ENCODE measurements around the gene TBC1D32. TPM values are rescaled to one million over a fixed set of nuclear protein-coding genes. Genes with fewer than 3 reads are reported as not detected.

Gene TBC1D32
- total RNA-seq, 1 donor from 2014 or later = 8.9 TPM

DNA sequence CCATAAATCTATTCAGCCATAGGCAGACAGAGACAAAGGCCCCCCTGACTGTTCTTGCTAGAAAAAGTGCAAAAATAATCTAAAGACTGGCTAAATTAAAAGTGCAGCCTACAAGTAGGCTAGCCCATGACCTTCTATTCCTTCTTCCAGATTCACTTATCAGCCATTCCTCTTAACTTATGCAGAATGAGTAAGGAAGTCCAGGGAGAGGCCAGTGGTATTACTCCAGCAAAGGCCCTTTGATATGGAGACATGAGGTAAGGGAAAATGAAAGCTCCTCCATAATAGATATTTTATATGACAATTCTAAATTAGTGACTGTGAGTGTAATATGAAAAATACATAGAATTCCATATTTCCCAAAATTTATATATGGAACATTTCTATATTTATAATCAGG is 199.4 kb downstream of the TBC1D32 start:
- Histone ChIP-seq H3K27ac (ENCODE audit: low read depth, low read length) (no peak overlapping the region), H3K4me1 (ENCODE audit: insufficient read depth, low read length) (no peaks in the 10 kb centered on the region), H3K4me2 (ENCODE audit: low read length) (no peak overlapping the region), H3K79me2 (ENCODE audit: insufficient read depth, low read length) (no peaks in the 10 kb centered on the region), H3K27me3 (ENCODE audit: insufficient read depth, low read length) (no peaks in the 10 kb centered on the region), H2AFZ (ENCODE audit: low read depth, low read length) (no peak overlapping the region), H4K20me1 (ENCODE audit: insufficient read depth, low read length) (no peaks in the 10 kb centered on the region), H3K9me3 (ENCODE audit: insufficient read depth, low read depth, low read length) (no peaks in the 10 kb centered on the region), H3K9ac (ENCODE audit: low read length) (no peak overlapping the region), H3K36me3 (ENCODE audit: insufficient read depth, low read length) (no peaks in the 10 kb centered on the region), H3K4me3 (ENCODE audit: insufficient read depth, low read depth, low read length) (no peak overlapping the region)
- H3K36me3 Mint-ChIP-seq (ENCODE audit: low read depth, unreplicated experiment) = no peaks in the 10 kb centered on the region
- H3K4me1 Mint-ChIP-seq (ENCODE audit: low read depth, unreplicated experiment) = no peaks in the 10 kb centered on the region
- TF ChIP-seq EZH2 (IDR thresholded peaks at IDR 0.05; ENCODE audit: insufficient read depth, low read length) = no peak
- TF ChIP-seq CTCF (IDR thresholded peaks at IDR 0.05; ENCODE audit: insufficient read depth, low read depth, low read length) = no peak
- H3K9me3 Mint-ChIP-seq (ENCODE audit: unreplicated experiment) = no peaks in the 10 kb centered on the region
- DNase-seq (ENCODE audit: low read depth) = no peak
- H3K27ac Mint-ChIP-seq (ENCODE audit: unreplicated experiment) = no peak overlapping the region
- FAIRE-seq = no peak
- H3K27me3 Mint-ChIP-seq (ENCODE audit: low read depth, unreplicated experiment) = no peaks in the 10 kb centered on the region
- no peak overlapping the region for H3K4me3 Mint-ChIP-seq (ENCODE audit: unreplicated experiment)

DNA sequence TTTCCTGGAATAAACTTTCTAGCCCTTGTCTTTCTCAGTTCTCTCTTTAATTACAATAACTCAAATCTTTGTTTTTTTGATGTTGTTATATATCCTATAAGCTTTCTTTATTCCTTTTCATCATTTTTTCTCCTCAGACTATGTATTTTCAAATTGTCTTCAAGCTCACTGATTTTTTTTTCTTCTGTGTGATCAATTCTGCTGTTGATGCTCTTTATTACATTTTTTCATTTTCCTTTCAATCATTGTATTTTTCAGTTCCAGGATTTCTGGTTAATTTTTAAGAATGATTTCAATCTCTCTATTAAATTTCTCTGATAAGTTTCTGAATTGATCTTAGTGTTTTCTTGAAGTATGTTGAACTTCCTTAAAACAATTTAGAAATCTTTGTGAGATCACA is 209.7 kb downstream of the TBC1D32 start:
- Histone ChIP-seq H3K27me3 (ENCODE audit: insufficient read depth, low read length) (no peaks in the 10 kb centered on the region), H3K9me3 (ENCODE audit: insufficient read depth, low read depth, low read length) (peaks cover 8% of the 10 kb centered on the region), H3K27ac (ENCODE audit: low read depth, low read length) (no peak overlapping the region), H3K4me2 (ENCODE audit: low read length) (no peak overlapping the region), H4K20me1 (ENCODE audit: insufficient read depth, low read length) (no peaks in the 10 kb centered on the region), H2AFZ (ENCODE audit: low read depth, low read length) (no peak overlapping the region), H3K4me1 (ENCODE audit: insufficient read depth, low read length) (no peaks in the 10 kb centered on the region), H3K36me3 (ENCODE audit: insufficient read depth, low read length) (no peaks in the 10 kb centered on the region), H3K4me3 (ENCODE audit: insufficient read depth, low read depth, low read length) (no peak overlapping the region), H3K79me2 (ENCODE audit: insufficient read depth, low read length) (no peaks in the 10 kb centered on the region), H3K9ac (ENCODE audit: low read length) (no peak overlapping the region)
- Mint-ChIP-seq H3K27me3 (ENCODE audit: low read depth, unreplicated experiment) (no peaks in the 10 kb centered on the region), H3K9me3 (ENCODE audit: unreplicated experiment) (peaks cover 10% of the 10 kb centered on the region), H3K4me1 (ENCODE audit: low read depth, unreplicated experiment) (no peaks in the 10 kb centered on the region), H3K4me3 (ENCODE audit: unreplicated experiment) (no peak overlapping the region), H3K36me3 (ENCODE audit: low read depth, unreplicated experiment) (peaks cover 18% of the 10 kb centered on the region), H3K27ac (ENCODE audit: unreplicated experiment) (no peak overlapping the region)
- DNase-seq (ENCODE audit: low read depth) (no peak), FAIRE-seq (peak; percentile 39)
- no peak for TF ChIP-seq EZH2 (IDR thresholded peaks at IDR 0.05; ENCODE audit: insufficient read depth, low read length)
- no peak for TF ChIP-seq CTCF (IDR thresholded peaks at IDR 0.05; ENCODE audit: insufficient read depth, low read depth, low read length)

- TF ChIP-seq EZH2 (IDR thresholded peaks at IDR 0.05; ENCODE audit: insufficient read depth, low read length) (no peak), CTCF (IDR thresholded peaks at IDR 0.05; ENCODE audit: insufficient read depth, low read depth, low read length) (no peak)
- H3K4me2 ChIP-seq (ENCODE audit: low read length) = no peak overlapping the region
- H3K9ac ChIP-seq (ENCODE audit: low read length) = no peak overlapping the region
- H3K4me3 ChIP-seq (ENCODE audit: insufficient read depth, low read depth, low read length) = no peak overlapping the region
- no peaks in the 10 kb centered on the region for H3K79me2 ChIP-seq (ENCODE audit: insufficient read depth, low read length)
- Mint-ChIP-seq H3K27me3 (ENCODE audit: low read depth, unreplicated experiment) (no peaks in the 10 kb centered on the region), H3K9me3 (ENCODE audit: unreplicated experiment) (no peaks in the 10 kb centered on the region), H3K36me3 (ENCODE audit: low read depth, unreplicated experiment) (no peaks in the 10 kb centered on the region), H3K27ac (ENCODE audit: unreplicated experiment) (no peak overlapping the region), H3K4me3 (ENCODE audit: unreplicated experiment) (no peak overlapping the region), H3K4me1 (ENCODE audit: low read depth, unreplicated experiment) (no peaks in the 10 kb centered on the region)
- no peaks in the 10 kb centered on the region for H3K4me1 ChIP-seq (ENCODE audit: insufficient read depth, low read length)
- DNase-seq (ENCODE audit: low read depth) (no peak), FAIRE-seq (no peak)
- no peaks in the 10 kb centered on the region for H4K20me1 ChIP-seq (ENCODE audit: insufficient read depth, low read length)
- H3K27ac ChIP-seq (ENCODE audit: low read depth, low read length) = no peak overlapping the region
- H3K9me3 ChIP-seq (ENCODE audit: insufficient read depth, low read depth, low read length) = no peaks in the 10 kb centered on the region
- no peak overlapping the region for H2AFZ ChIP-seq (ENCODE audit: low read depth, low read length)
- no peaks in the 10 kb centered on the region for H3K36me3 ChIP-seq (ENCODE audit: insufficient read depth, low read length)
- H3K27me3 ChIP-seq (ENCODE audit: insufficient read depth, low read length) = no peaks in the 10 kb centered on the region
Observed at GRCh38 chr6:121112356-121112755, 221.9 kb downstream of the TBC1D32 start.

All from astrocyte (in vitro differentiated cells and primary cell).